CD4-positive, alpha-beta T cell (primary cell): ENCODE results near the gene CDK14. TPM values are rescaled to one million over a fixed set of nuclear protein-coding genes. Genes with fewer than 3 reads are reported as not detected.

Source experiments
- ATAC-seq: fragments of 200-7000 bp; cut with Tn5 transposase; one replicate; pipeline ENCODE4 v1.10.0; 2022; ENCODE audit warnings: mild to moderate bottlenecking; ENCODE audit not compliant: poor library complexity
- CTCF ChIA-PET: fragments of 350-600 bp; sonication (Branson Sonifier 250); formaldehyde crosslinking; loops from one replicate; lab custom pipeline; 2021; ENCODE audit warnings: antibody characterized with exemption, inconsistent platforms; lab: Charles Lee
- POLR2A ChIA-PET: fragments of 350-600 bp; sonication (Branson Sonifier 250); formaldehyde crosslinking; loops from one replicate; lab custom pipeline; 2021; ENCODE audit warnings: antibody characterized with exemption, inconsistent platforms; lab: Charles Lee
- DNase-seq, 14 experiments: peaks; one replicate each; pipeline ENCODE4 v3.0.0-alpha.2; 2013 to 2020; ENCODE audit warnings: mixed read lengths in 2 of 14
- H3K27ac ChIP-seq, 2 donors: one replicate each; pipeline versions ENCODE4 v1.5.1 to v1.7.0; 2013; ENCODE audit warnings: low read length in 2 of 2, low read depth in 1 of 2, mild to moderate bottlenecking in 1 of 2
- H3K27me3 ChIP-seq, 2 experiments: 1 replicate in 1 of 2; 2 replicates in 1 of 2; pipeline versions ENCODE4 v1.6.1 to v1.7.0; 2013; ENCODE audit warnings: low read length in 2 of 2, control low read depth in 1 of 2, mild to moderate bottlenecking in 1 of 2, moderate library complexity in 1 of 2; ENCODE audit not compliant: insufficient read depth in 2 of 2, control insufficient read depth in 1 of 2
- H3K36me3 ChIP-seq: one replicate; pipeline ENCODE4 v1.6.1; 2013; ENCODE audit warnings: low read length, control low read depth; ENCODE audit not compliant: insufficient read depth
- H3K4me1 ChIP-seq: one replicate; pipeline ENCODE4 v1.6.1; 2013; ENCODE audit warnings: low read length, control low read depth; ENCODE audit not compliant: insufficient read depth
- H3K4me3 ChIP-seq: one replicate; pipeline ENCODE4 v1.5.1; 2013; ENCODE audit warnings: mild to moderate bottlenecking, low read length, moderate library complexity
- H3K9me3 ChIP-seq, 2 experiments: 1 replicate in 1 of 2; 2 replicates in 1 of 2; pipeline versions ENCODE4 v1.6.1 to v1.7.0; 2013; ENCODE audit warnings: low read length in 2 of 2, mild to moderate bottlenecking in 2 of 2, control low read depth in 1 of 2, moderate library complexity in 1 of 2; ENCODE audit not compliant: control insufficient read depth in 1 of 2, insufficient read depth in 1 of 2
- H3K27ac Mint-ChIP-seq: one replicate; pipeline ENCODE4 v1.8.0; 2020; ENCODE audit warnings: mixed read lengths
- H3K27me3 Mint-ChIP-seq: one replicate; pipeline ENCODE4 v1.8.0; 2021; ENCODE audit warnings: mixed read lengths
- H3K36me3 Mint-ChIP-seq: one replicate; pipeline ENCODE4 v1.8.0; 2021; ENCODE audit warnings: low read depth, mixed read lengths
- H3K4me1 Mint-ChIP-seq: one replicate; pipeline ENCODE4 v1.8.0; 2021; ENCODE audit warnings: low read depth, mixed read lengths
- H3K4me3 Mint-ChIP-seq: one replicate; pipeline ENCODE4 v1.8.0; 2020; ENCODE audit warnings: mild to moderate bottlenecking, mixed read lengths
- H3K9me3 Mint-ChIP-seq: one replicate; pipeline ENCODE4 v1.8.0; 2020; ENCODE audit warnings: mixed read lengths
- CTCF ChIP-seq: fragments of 200-600 bp; IDR thresholded peaks from one replicate; pipeline ENCODE4 v1.8.0; 2022; ENCODE audit warnings: antibody characterized with exemption, mild to moderate bottlenecking
- intact Hi-C, 2 experiments: fragments of 100-400 bp; cut with DNase I in 1 of 2; cut with micrococcal nuclease in 1 of 2; formaldehyde crosslinking; loops; one replicate each; pipeline versions ENCODE4 v1.15.1 to v1.9.0; 2023 to 2025; cut with DNase I, micrococcal nuclease
- total RNA-seq, 174 experiments: library from RNA in 2 of 174; stranded (reverse) in 2 of 174; gene quantifications; one replicate each; pipeline ENCODE4 v1.2.3 and lab custom pipeline; 2021 to 2026

The CDK14 gene
- total RNA-seq, 2 experiments from 2014 or later = 0.45 to 0.47 TPM

DNA sequence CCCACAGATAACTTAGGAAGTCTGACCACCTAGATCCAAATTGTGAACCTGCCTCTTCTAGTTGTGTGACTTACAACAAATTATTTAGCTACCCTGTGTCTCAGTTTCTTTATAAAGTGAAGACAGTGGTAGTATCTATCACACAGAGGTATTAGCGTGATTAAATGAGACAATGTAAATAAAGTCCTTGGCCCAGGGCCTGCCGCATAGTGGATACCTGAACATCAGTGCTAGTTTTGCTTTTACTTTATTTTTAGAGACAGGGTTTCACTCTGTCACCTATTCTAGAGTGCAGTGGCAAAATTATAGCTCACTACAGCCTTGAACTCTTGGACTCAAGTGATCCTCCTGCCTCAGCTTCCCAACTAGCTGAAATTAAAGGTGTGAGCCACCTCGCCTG is 177.1 kb downstream of the CDK14 start:
- DNase-seq (no peak), ATAC-seq (no peak)
- ChIA-PET CTCF (no interaction called here), POLR2A (no interaction called here)
- Histone ChIP-seq H3K9me3 (peaks cover 0 to 4% of the 10 kb centered on the region in 2 experiments), H3K36me3 (no peaks in the 10 kb centered on the region), H3K4me1 (no peaks in the 10 kb centered on the region), H3K4me3 (no peak overlapping the region), H3K27me3 (no peaks in the 10 kb centered on the region), H3K27ac (no peak overlapping the region)
- Mint-ChIP-seq H3K27ac (no peak overlapping the region), H3K36me3 (no peaks in the 10 kb centered on the region), H3K27me3 (no peaks in the 10 kb centered on the region), H3K9me3 (peaks cover 2% of the 10 kb centered on the region), H3K4me3 (no peak overlapping the region), H3K4me1 (no peaks in the 10 kb centered on the region)
- no peak for TF ChIP-seq CTCF
- intact Hi-C loops = no loop called here

GRCh38 chr7:90774706-90775105 is 178.6 kb downstream of the CDK14 start:
- CTCF ChIA-PET = no interaction called here
- DNase-seq (no peak), ATAC-seq (no peak)
- intact Hi-C loops = no loop called here
- POLR2A ChIA-PET = no interaction called here
- no peak overlapping the region for H3K4me3 ChIP-seq
- H3K27ac ChIP-seq = no peak overlapping the region
- H3K36me3 ChIP-seq = no peaks in the 10 kb centered on the region
- Mint-ChIP-seq H3K9me3 (peaks cover 2% of the 10 kb centered on the region), H3K27me3 (no peaks in the 10 kb centered on the region), H3K36me3 (no peaks in the 10 kb centered on the region), H3K4me3 (no peak overlapping the region), H3K27ac (no peak overlapping the region), H3K4me1 (no peaks in the 10 kb centered on the region)
- no peaks in the 10 kb centered on the region for H3K27me3 ChIP-seq
- H3K9me3 ChIP-seq = peaks cover 0 to 4% of the 10 kb centered on the region in 2 experiments
- TF ChIP-seq CTCF = no peak
- H3K4me1 ChIP-seq = no peaks in the 10 kb centered on the region

- Mint-ChIP-seq H3K4me1 (no peaks in the 10 kb centered on the region), H3K27ac (no peak overlapping the region), H3K36me3 (no peaks in the 10 kb centered on the region), H3K27me3 (no peaks in the 10 kb centered on the region), H3K4me3 (no peak overlapping the region), H3K9me3 (peaks cover 2% of the 10 kb centered on the region)
- no peaks in the 10 kb centered on the region for H3K27me3 ChIP-seq
- no peaks in the 10 kb centered on the region for H3K4me1 ChIP-seq
- DNase-seq (no peak), ATAC-seq (no peak)
- H3K36me3 ChIP-seq = no peaks in the 10 kb centered on the region
- no peak overlapping the region for H3K27ac ChIP-seq
- intact Hi-C loops = no loop called here
- TF ChIP-seq CTCF = no peak
- H3K9me3 ChIP-seq = peaks cover 0 to 4% of the 10 kb centered on the region in 2 experiments
- ChIA-PET CTCF (no interaction called here), POLR2A (no interaction called here)
- no peak overlapping the region for H3K4me3 ChIP-seq
Measured at GRCh38 chr7:90775383-90775965, 179.4 kb downstream of the CDK14 start.
